A673 (cell line): ENCODE results near the gene GBA2. TPM values are rescaled to one million over a fixed set of nuclear protein-coding genes. Genes with fewer than 3 reads are reported as not detected.
A peak's percentile ranks its signal among the peaks of the same experiment; 100 is the strongest.

Experiments
- BruUV-seq: library from RNA; stranded (reverse); fragments of 400-500 nt; replicated peaks from 2 replicates; lab custom pipeline; 2021; lab: Mats Ljungman, UMichigan
- CTCF ChIA-PET: fragments of 300-600 bp; sonication (Branson Sonifier 250); formaldehyde crosslinking; loops from one replicate; lab custom pipeline; 2022; ENCODE audit warnings: antibody characterized with exemption; lab: Charles Lee
- POLR2A ChIA-PET: fragments of 300-600 bp; sonication (Branson Sonifier 250); formaldehyde crosslinking; loops from one replicate; lab custom pipeline; 2022; ENCODE audit warnings: antibody characterized with exemption; ENCODE audit not compliant: low non-redundant PET; lab: Charles Lee
- DNase-seq: peaks from one replicate; pipeline ENCODE4 v3.0.0-alpha.2; 2015; ENCODE audit warnings: low spot score
- H3K27ac ChIP-seq: fragments of 200-600 bp; sonication (generic); 2 replicates; pipeline ENCODE4 v1.5.1; 2016; ENCODE audit warnings: mixed run types, low read depth, mild to moderate bottlenecking, mixed read lengths, antibody characterized with exemption, low read length; ENCODE audit not compliant: poor library complexity, severe bottlenecking
- H3K27me3 ChIP-seq: fragments of 200-600 bp; sonication (generic); replicated peaks from 2 replicates; pipeline ENCODE4 v1.6.1; 2017; ENCODE audit warnings: mixed run types, low read depth, mild to moderate bottlenecking, mixed read lengths, antibody characterized with exemption, low read length; ENCODE audit not compliant: insufficient read depth, poor library complexity
- H3K36me3 ChIP-seq: fragments of 200-600 bp; sonication (generic); 2 replicates; pipeline ENCODE4 v1.6.1; 2016; ENCODE audit warnings: mixed run types, mild to moderate bottlenecking, mixed read lengths, antibody characterized with exemption, low read length; ENCODE audit not compliant: insufficient read depth, poor library complexity, severe bottlenecking
- H3K4me1 ChIP-seq: fragments of 200-600 bp; sonication (generic); 2 replicates; pipeline ENCODE4 v1.6.1; 2017; ENCODE audit warnings: mixed run types, mild to moderate bottlenecking, mixed read lengths, antibody characterized with exemption, low read length; ENCODE audit not compliant: insufficient read depth, poor library complexity, severe bottlenecking
- H3K4me3 ChIP-seq: fragments of 200-600 bp; sonication (generic); 2 replicates; pipeline ENCODE4 v1.5.1; 2016; ENCODE audit warnings: low read depth, mixed run types, mild to moderate bottlenecking, mixed read lengths, low read length; ENCODE audit not compliant: poor library complexity, severe bottlenecking
- H3K9me3 ChIP-seq: fragments of 200-600 bp; sonication (generic); 2 replicates; pipeline ENCODE4 v1.6.1; 2016; ENCODE audit warnings: mixed run types, low read depth, mild to moderate bottlenecking, mixed read lengths, antibody characterized with exemption, low read length; ENCODE audit not compliant: poor library complexity, severe bottlenecking
- EZH2 ChIP-seq: fragments of 200-600 bp; sonication (generic); IDR thresholded peaks from 2 replicates; pipeline ENCODE4 v1.6.1; 2017; ENCODE audit warnings: borderline replicate concordance, low read depth, mild to moderate bottlenecking, mixed read lengths, antibody characterized with exemption, low read length; ENCODE audit not compliant: poor library complexity, severe bottlenecking
- intact Hi-C: fragments of 100-400 bp; cut with micrococcal nuclease; formaldehyde crosslinking; loops from one replicate; pipeline ENCODE4 v1.10.0; 2022; ENCODE audit not compliant: unreplicated experiment
- total RNA-seq: library from RNA; stranded (reverse); gene quantifications from 2 replicates; pipeline ENCODE4 v1.2.3, GENCODE V29; 2021
- TF ChIP-seq, protein P1 (sequence below): fragments of 300-800, 200-600 bp; sonication (generic); conservative IDR thresholded peaks from 2 replicates; pipeline ENCODE4 v1.5.1; 2017; ENCODE audit warnings: low read depth, mild to moderate bottlenecking, antibody characterized with exemption, low read length, moderate library complexity, mixed read lengths

Gene GBA2
- total RNA-seq, 1 experiment from 2014 or later, result 67.6 TPM

DNA sequence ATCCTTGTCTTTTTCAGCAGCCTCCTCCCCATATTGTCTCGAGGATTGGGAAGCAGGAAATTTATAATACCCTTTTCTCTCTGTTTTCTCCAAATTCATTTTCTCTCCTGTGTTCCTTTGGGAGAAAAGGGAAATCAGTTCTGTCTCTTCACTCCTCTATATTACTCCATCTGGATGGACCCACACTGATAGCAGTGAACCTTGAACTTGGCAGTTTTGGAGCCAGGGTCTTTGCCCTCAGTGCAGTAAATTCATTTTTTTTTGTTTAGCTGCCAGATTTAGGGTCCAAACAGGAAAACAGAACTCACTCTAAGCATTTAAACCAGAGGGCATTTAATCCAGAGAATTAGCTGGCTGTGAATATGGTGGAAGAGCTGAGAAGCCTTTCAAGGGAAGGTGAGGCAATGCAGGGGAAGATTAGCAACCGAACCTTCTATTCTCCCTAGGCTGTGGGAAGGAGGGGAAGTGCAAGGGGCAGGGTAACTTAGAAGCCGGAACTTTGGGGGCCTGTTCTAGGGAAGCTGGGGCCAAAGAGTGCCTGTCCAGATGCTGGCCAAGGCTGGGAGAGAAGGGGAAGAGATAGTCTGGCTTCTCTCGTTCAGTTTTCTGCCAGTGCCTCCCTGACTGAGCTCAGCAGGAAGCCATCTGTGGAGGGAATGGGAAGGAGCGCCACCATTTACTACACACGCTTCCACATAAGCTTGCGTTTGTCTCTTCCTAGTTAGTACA is 26.0 kb upstream of the GBA2 start:
- H3K36me3 ChIP-seq, result no peaks in the 10 kb centered on the region
- CTCF ChIA-PET, result interaction anchor here (0.7 to 1.1 kb wide), 3 partner anchors 13 to 19 kb away, joined by 3 to 4 read pairs (median 4); no protein-coding TSS in a partner anchor
- no peaks in the 10 kb centered on the region for H3K9me3 ChIP-seq
- no peak overlapping the region for H3K27ac ChIP-seq
- no peak for DNase-seq
- H3K4me1 ChIP-seq, result peaks cover 10% of the 10 kb centered on the region
- TF ChIP-seq EZH2, result no peak
- TF ChIP-seq, protein P1, sequence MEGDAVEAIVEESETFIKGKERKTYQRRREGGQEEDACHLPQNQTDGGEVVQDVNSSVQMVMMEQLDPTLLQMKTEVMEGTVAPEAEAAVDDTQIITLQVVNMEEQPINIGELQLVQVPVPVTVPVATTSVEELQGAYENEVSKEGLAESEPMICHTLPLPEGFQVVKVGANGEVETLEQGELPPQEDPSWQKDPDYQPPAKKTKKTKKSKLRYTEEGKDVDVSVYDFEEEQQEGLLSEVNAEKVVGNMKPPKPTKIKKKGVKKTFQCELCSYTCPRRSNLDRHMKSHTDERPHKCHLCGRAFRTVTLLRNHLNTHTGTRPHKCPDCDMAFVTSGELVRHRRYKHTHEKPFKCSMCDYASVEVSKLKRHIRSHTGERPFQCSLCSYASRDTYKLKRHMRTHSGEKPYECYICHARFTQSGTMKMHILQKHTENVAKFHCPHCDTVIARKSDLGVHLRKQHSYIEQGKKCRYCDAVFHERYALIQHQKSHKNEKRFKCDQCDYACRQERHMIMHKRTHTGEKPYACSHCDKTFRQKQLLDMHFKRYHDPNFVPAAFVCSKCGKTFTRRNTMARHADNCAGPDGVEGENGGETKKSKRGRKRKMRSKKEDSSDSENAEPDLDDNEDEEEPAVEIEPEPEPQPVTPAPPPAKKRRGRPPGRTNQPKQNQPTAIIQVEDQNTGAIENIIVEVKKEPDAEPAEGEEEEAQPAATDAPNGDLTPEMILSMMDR, result no peak
- BruUV-seq, result no TSS peak
- H3K27me3 ChIP-seq, result no peaks in the 10 kb centered on the region
- POLR2A ChIA-PET, result no interaction called here
- H3K4me3 ChIP-seq, result no peak overlapping the region
- intact Hi-C loops, result loop anchor here (5.0 kb wide), 1 partner anchor 38 kb away; no protein-coding TSS in a partner anchor

DNA sequence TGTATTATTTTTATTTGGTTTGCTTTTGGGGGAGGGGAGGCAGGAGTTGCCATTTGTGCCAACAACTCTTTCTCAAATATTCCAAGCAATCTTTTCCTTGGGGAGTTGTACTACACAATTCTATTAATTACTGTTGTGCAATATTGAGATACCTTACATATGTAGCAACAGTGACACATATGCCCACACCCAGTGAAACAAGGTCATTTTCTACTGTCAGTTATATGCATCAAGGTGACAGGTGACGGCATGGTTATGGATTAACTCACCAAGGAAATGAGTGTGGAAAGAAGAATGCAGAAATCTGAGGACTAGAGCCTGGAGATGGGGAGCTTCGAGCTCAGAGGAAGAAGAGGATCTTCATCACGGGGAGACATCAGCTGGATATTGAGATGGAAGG is 22.9 kb upstream of the GBA2 start:
- TF ChIP-seq EZH2, result no peak
- TF ChIP-seq, protein P1, result no peak
- BruUV-seq, result no TSS peak
- ChIA-PET CTCF (interaction anchor here (2.0 kb wide), 1 partner anchor 18 kb away, joined by 8 read pairs; no protein-coding TSS in a partner anchor), POLR2A (no interaction called here)
- H3K9me3 ChIP-seq, result no peaks in the 10 kb centered on the region
- peaks cover 10% of the 10 kb centered on the region for H3K4me1 ChIP-seq
- H3K4me3 ChIP-seq, result no peak overlapping the region
- DNase-seq, result no peak
- no peak overlapping the region for H3K27ac ChIP-seq
- no peaks in the 10 kb centered on the region for H3K27me3 ChIP-seq
- intact Hi-C loops, result no loop called here
- no peaks in the 10 kb centered on the region for H3K36me3 ChIP-seq

DNA sequence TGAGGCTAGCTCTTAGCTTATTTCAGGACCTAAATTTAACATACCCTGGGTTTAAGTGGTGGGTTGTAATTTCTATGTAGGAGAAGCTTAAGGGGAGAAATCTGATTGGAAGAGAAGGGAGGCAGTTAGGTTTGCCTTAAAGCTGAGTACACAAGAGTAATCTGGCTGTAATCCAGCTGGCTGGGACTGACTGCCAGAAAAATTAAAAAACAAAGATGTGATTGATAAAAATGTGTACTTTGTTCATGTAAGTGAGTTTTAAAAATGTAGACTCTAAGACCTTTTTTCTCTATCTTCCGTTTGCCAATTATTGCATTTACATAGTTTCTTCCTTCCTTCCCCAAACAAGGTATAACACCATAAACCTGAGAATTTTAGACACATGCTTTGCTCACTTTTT is 22.5 kb upstream of the GBA2 start:
- ChIA-PET CTCF (interaction anchor here (2.0 kb wide), 1 partner anchor 19 kb away, joined by 8 read pairs; no protein-coding TSS in a partner anchor), POLR2A (no interaction called here)
- H3K4me3 ChIP-seq, result no peak overlapping the region
- intact Hi-C loops, result no loop called here
- peaks cover 10% of the 10 kb centered on the region for H3K4me1 ChIP-seq
- BruUV-seq, result no TSS peak
- no peaks in the 10 kb centered on the region for H3K36me3 ChIP-seq
- no peak for TF ChIP-seq EZH2
- TF ChIP-seq, protein P1, result no peak
- DNase-seq, result peak; percentile 14
- no peak overlapping the region for H3K27ac ChIP-seq
- H3K9me3 ChIP-seq, result no peaks in the 10 kb centered on the region
- H3K27me3 ChIP-seq, result no peaks in the 10 kb centered on the region
